Measurements from ENCODE around the gene TSACC. TPM values are rescaled to one million over a fixed set of nuclear protein-coding genes. Genes with fewer than 3 reads are reported as not detected.

TSACC gene
- total RNA-seq, 1 experiment from 2014 or later = not detected

- Histone ChIP-seq H3K27me3 (ENCODE audit: low read length) (no peaks in the 10 kb centered on the region), H3K27ac (ENCODE audit: low read length) (no peak overlapping the region), H3K9me2 (replicated peaks; ENCODE audit: insufficient read depth, low read length) (no peaks in the 10 kb centered on the region), H3K4me3 (ENCODE audit: low read length) (no peak overlapping the region), H3K4me1 (ENCODE audit: low read length) (no peaks in the 10 kb centered on the region), H3K4me2 (ENCODE audit: low read depth, low read length, poor library complexity, severe bottlenecking) (no peak overlapping the region), H3K9ac (ENCODE audit: low read length) (no peak overlapping the region), H3K79me2 (ENCODE audit: low read length) (no peaks in the 10 kb centered on the region), H3K36me3 (ENCODE audit: insufficient read depth, low read length) (no peaks in the 10 kb centered on the region), H4K20me1 (ENCODE audit: insufficient read depth, low read depth, low read length) (no peaks in the 10 kb centered on the region), H3K9me3 (ENCODE audit: low read length) (no peaks in the 10 kb centered on the region), H2AFZ (ENCODE audit: low read length) (no peak overlapping the region)
- no peak for DNase-seq
Observed at GRCh38 chr1:156384007-156384406, 45.7 kb downstream of the TSACC start.

GRCh38 chr1:156384658-156385057 lies 46.3 kb downstream of the TSACC start:
- no peak overlapping the region for H3K4me3 ChIP-seq (ENCODE audit: low read length)
- H2AFZ ChIP-seq (ENCODE audit: low read length) = no peak overlapping the region
- H3K9ac ChIP-seq (ENCODE audit: low read length) = no peak overlapping the region
- no peaks in the 10 kb centered on the region for H3K9me2 ChIP-seq (replicated peaks; ENCODE audit: insufficient read depth, low read length)
- no peak overlapping the region for H3K27ac ChIP-seq (ENCODE audit: low read length)
- H3K9me3 ChIP-seq (ENCODE audit: low read length) = no peaks in the 10 kb centered on the region
- H3K36me3 ChIP-seq (ENCODE audit: insufficient read depth, low read length) = no peaks in the 10 kb centered on the region
- no peaks in the 10 kb centered on the region for H3K4me1 ChIP-seq (ENCODE audit: low read length)
- H3K79me2 ChIP-seq (ENCODE audit: low read length) = no peaks in the 10 kb centered on the region
- DNase-seq = no peak
- no peaks in the 10 kb centered on the region for H4K20me1 ChIP-seq (ENCODE audit: insufficient read depth, low read depth, low read length)
- no peaks in the 10 kb centered on the region for H3K27me3 ChIP-seq (ENCODE audit: low read length)
- no peak overlapping the region for H3K4me2 ChIP-seq (ENCODE audit: low read depth, low read length, poor library complexity, severe bottlenecking)

GRCh38 chr1:156385534-156386031 lies 47.3 kb downstream of the TSACC start:
- H3K4me2 ChIP-seq (ENCODE audit: low read depth, low read length, poor library complexity, severe bottlenecking) = no peak overlapping the region

GRCh38 chr1:156386134-156386901 lies 48.0 kb downstream of the TSACC start:
- Histone ChIP-seq H3K36me3 (ENCODE audit: insufficient read depth, low read length) (no peaks in the 10 kb centered on the region), H3K9me3 (ENCODE audit: low read length) (no peaks in the 10 kb centered on the region), H3K9me2 (replicated peaks; ENCODE audit: insufficient read depth, low read length) (no peaks in the 10 kb centered on the region), H3K4me3 (ENCODE audit: low read length) (no peak overlapping the region), H3K27ac (ENCODE audit: low read length) (no peak overlapping the region), H3K4me1 (ENCODE audit: low read length) (no peaks in the 10 kb centered on the region), H2AFZ (ENCODE audit: low read length) (no peak overlapping the region), H3K9ac (ENCODE audit: low read length) (no peak overlapping the region), H3K79me2 (ENCODE audit: low read length) (no peaks in the 10 kb centered on the region), H4K20me1 (ENCODE audit: insufficient read depth, low read depth, low read length) (no peaks in the 10 kb centered on the region), H3K27me3 (ENCODE audit: low read length) (no peaks in the 10 kb centered on the region), H3K4me2 (ENCODE audit: low read depth, low read length, poor library complexity, severe bottlenecking) (no peak overlapping the region)
- DNase-seq = no peak

More at GRCh38 chr1:156385534-156386031, 47.3 kb downstream of the TSACC start:
- Histone ChIP-seq H3K9me3 (ENCODE audit: low read length) (no peaks in the 10 kb centered on the region), H3K27me3 (ENCODE audit: low read length) (no peaks in the 10 kb centered on the region), H2AFZ (ENCODE audit: low read length) (no peak overlapping the region), H3K9me2 (replicated peaks; ENCODE audit: insufficient read depth, low read length) (no peaks in the 10 kb centered on the region), H3K9ac (ENCODE audit: low read length) (no peak overlapping the region), H4K20me1 (ENCODE audit: insufficient read depth, low read depth, low read length) (no peaks in the 10 kb centered on the region), H3K4me3 (ENCODE audit: low read length) (no peak overlapping the region), H3K4me1 (ENCODE audit: low read length) (no peaks in the 10 kb centered on the region), H3K27ac (ENCODE audit: low read length) (no peak overlapping the region), H3K79me2 (ENCODE audit: low read length) (no peaks in the 10 kb centered on the region), H3K36me3 (ENCODE audit: insufficient read depth, low read length) (no peaks in the 10 kb centered on the region)
- peak; percentile 86 for DNase-seq

DNA sequence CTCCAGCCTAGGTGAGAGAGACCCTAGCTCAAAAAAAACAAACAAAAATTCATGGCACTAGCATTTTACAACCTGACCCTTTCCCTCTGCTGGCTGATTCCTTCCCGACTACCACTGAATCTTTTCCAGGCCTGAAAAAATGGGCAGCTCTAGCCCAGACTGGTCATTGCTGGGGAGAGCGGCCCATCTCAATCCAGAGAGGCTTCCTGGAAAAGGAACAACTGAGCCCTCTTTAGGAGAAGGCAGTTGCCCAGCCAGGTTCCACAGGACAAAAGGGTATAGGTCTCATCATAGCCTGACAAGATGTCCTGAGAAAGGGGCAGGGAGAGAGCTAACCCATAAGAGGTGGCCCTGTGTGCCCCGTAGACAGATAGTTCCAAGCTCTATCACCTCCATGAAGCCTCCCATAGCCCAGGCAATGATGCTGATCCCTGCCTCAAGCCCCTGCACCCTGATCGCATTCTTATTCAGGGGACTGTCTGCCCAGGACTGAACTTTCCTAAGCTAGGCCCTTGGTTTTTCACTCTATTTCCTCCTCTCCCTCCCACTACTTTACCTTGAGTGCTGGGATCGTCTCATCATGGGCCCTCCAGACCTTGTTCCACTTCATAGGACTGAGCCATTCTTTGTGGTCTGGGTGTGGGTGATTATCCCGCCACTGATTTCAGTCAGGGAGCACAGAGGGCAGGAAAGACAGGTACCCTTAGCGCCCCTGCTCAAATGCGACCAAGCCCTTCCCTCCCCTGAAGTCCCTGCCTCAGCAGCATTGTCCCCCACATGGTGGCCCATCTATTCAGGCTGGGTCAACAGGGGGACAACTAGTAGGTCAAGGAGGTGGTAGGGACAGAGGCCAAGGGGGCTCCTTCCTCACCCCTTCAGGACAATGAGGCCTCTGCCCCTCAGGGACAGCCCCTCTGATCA lies 48.9 kb downstream of the TSACC start:
- Histone ChIP-seq H3K4me2 (ENCODE audit: low read depth, low read length, poor library complexity, severe bottlenecking) (no peak overlapping the region), H3K9me3 (ENCODE audit: low read length) (no peaks in the 10 kb centered on the region), H2AFZ (ENCODE audit: low read length) (no peak overlapping the region), H3K79me2 (ENCODE audit: low read length) (no peaks in the 10 kb centered on the region), H3K4me3 (ENCODE audit: low read length) (no peak overlapping the region), H3K27ac (ENCODE audit: low read length) (no peak overlapping the region), H3K36me3 (ENCODE audit: insufficient read depth, low read length) (no peaks in the 10 kb centered on the region), H3K9me2 (replicated peaks; ENCODE audit: insufficient read depth, low read length) (no peaks in the 10 kb centered on the region), H4K20me1 (ENCODE audit: insufficient read depth, low read depth, low read length) (no peaks in the 10 kb centered on the region), H3K4me1 (ENCODE audit: low read length) (no peaks in the 10 kb centered on the region), H3K27me3 (ENCODE audit: low read length) (no peaks in the 10 kb centered on the region), H3K9ac (ENCODE audit: low read length) (no peak overlapping the region)
- DNase-seq = no peak

GRCh38 chr1:156387870-156388173 lies 49.5 kb downstream of the TSACC start:
- H3K4me2 ChIP-seq (ENCODE audit: low read depth, low read length, poor library complexity, severe bottlenecking) = no peak overlapping the region
- DNase-seq = no peak
- no peak overlapping the region for H3K4me3 ChIP-seq (ENCODE audit: low read length)
- no peaks in the 10 kb centered on the region for H3K9me2 ChIP-seq (replicated peaks; ENCODE audit: insufficient read depth, low read length)
- no peaks in the 10 kb centered on the region for H3K9me3 ChIP-seq (ENCODE audit: low read length)
- H3K27ac ChIP-seq (ENCODE audit: low read length) = no peak overlapping the region
- H2AFZ ChIP-seq (ENCODE audit: low read length) = no peak overlapping the region
- H3K27me3 ChIP-seq (ENCODE audit: low read length) = no peaks in the 10 kb centered on the region
- no peaks in the 10 kb centered on the region for H3K4me1 ChIP-seq (ENCODE audit: low read length)
- H4K20me1 ChIP-seq (ENCODE audit: insufficient read depth, low read depth, low read length) = no peaks in the 10 kb centered on the region
- no peak overlapping the region for H3K9ac ChIP-seq (ENCODE audit: low read length)
- H3K79me2 ChIP-seq (ENCODE audit: low read length) = no peaks in the 10 kb centered on the region
- no peaks in the 10 kb centered on the region for H3K36me3 ChIP-seq (ENCODE audit: insufficient read depth, low read length)

DNA sequence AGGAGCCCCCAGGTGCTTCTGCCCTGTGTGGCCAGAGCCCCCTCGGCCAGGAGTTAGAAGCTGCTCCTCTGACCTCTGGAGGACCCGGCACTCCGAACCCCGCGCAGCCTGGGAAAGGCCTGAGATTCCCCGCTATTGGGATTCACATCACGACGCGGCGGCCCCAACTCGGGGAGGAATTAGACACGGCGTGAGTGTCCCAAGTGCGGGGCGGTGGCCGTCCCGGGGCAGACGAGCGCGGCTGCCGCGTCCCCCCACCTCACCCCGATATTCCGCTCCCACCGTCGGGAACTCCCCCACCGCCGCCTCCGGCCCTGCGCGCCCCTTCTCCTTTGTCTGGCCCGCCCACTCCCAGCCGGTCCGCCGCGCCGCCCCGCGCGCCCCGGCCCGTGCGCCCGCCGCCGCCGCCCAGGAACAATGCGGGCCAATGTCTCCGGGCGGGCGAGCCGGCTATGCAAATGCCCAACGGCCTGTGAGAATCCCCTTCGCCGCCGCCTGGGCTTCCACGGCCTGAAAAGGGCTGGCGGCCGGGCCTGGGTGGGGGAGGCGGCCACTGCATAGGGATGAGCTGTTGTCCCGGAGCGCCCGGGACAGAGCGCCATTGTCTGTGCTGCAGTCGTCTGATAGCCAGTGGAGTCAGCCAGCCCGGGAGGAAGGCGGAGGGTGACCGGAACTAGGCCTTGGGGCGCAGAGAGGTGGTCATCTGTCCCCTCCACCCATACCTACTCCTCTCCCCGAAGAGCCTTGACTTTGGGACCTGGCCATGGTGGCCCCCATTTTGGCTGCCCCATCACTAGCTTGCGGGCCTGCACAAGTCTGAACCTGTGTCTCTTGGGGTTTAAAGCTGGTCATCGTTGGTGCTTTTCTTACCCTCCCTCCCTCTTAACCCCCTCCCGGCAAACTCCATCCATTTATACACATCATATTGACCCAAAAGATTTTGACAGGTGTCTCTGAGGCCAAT lies 50.1 kb downstream of the TSACC start:
- Histone ChIP-seq H3K27ac (ENCODE audit: low read length) (no peak overlapping the region), H3K4me1 (ENCODE audit: low read length) (no peaks in the 10 kb centered on the region), H3K36me3 (ENCODE audit: insufficient read depth, low read length) (no peaks in the 10 kb centered on the region), H3K9me2 (replicated peaks; ENCODE audit: insufficient read depth, low read length) (no peaks in the 10 kb centered on the region), H3K27me3 (ENCODE audit: low read length) (no peaks in the 10 kb centered on the region), H3K79me2 (ENCODE audit: low read length) (no peaks in the 10 kb centered on the region), H3K9ac (ENCODE audit: low read length) (no peak overlapping the region), H3K9me3 (ENCODE audit: low read length) (no peaks in the 10 kb centered on the region), H2AFZ (ENCODE audit: low read length) (no peak overlapping the region), H4K20me1 (ENCODE audit: insufficient read depth, low read depth, low read length) (no peaks in the 10 kb centered on the region), H3K4me2 (ENCODE audit: low read depth, low read length, poor library complexity, severe bottlenecking) (no peak overlapping the region), H3K4me3 (ENCODE audit: low read length) (no peak overlapping the region)
- no peak for DNase-seq
